ENCODE measurements around the gene USP20. TPM values are rescaled to one million over a fixed set of nuclear protein-coding genes. Genes with fewer than 3 reads are reported as not detected.

USP20 gene
- total RNA-seq, 1 donor from 2014 or later: 39.2 TPM

- Mint-ChIP-seq H3K27ac (no peak overlapping the region), H3K4me3 (no peak overlapping the region), H3K27me3 (no peaks in the 10 kb centered on the region), H3K36me3 (peaks cover 27% of the 10 kb centered on the region), H3K4me1 (ENCODE audit: unreplicated experiment) (peaks cover 21% of the 10 kb centered on the region), H3K9me3 (no peaks in the 10 kb centered on the region)
- TF ChIP-seq CTCF (conservative IDR thresholded peaks at IDR 0.05): no peak
- no peak for DNase-seq (ENCODE audit: extremely low spot score, unreplicated experiment)
Measured at GRCh38 chr9:129854588-129855110, 19.4 kb downstream of the USP20 start.

GRCh38 chr9:129857207-129857606 is 21.9 kb downstream of the USP20 start:
- no peak overlapping the region for H3K4me3 Mint-ChIP-seq
- peaks cover 22% of the 10 kb centered on the region for H3K36me3 Mint-ChIP-seq
- no peak overlapping the region for H3K27ac Mint-ChIP-seq
- H3K4me1 Mint-ChIP-seq (ENCODE audit: unreplicated experiment): peaks cover 11% of the 10 kb centered on the region
- no peaks in the 10 kb centered on the region for H3K27me3 Mint-ChIP-seq
- DNase-seq (ENCODE audit: extremely low spot score, unreplicated experiment): no peak
- no peaks in the 10 kb centered on the region for H3K9me3 Mint-ChIP-seq
- no peak for TF ChIP-seq CTCF (conservative IDR thresholded peaks at IDR 0.05)

- TF ChIP-seq CTCF (conservative IDR thresholded peaks at IDR 0.05): no peak
- H3K36me3 Mint-ChIP-seq: peaks cover 17% of the 10 kb centered on the region
- H3K27me3 Mint-ChIP-seq: no peaks in the 10 kb centered on the region
- DNase-seq (ENCODE audit: extremely low spot score, unreplicated experiment): no peak
- no peak overlapping the region for H3K27ac Mint-ChIP-seq
- H3K4me1 Mint-ChIP-seq (ENCODE audit: unreplicated experiment): no peaks in the 10 kb centered on the region
- no peaks in the 10 kb centered on the region for H3K9me3 Mint-ChIP-seq
- no peak overlapping the region for H3K4me3 Mint-ChIP-seq
Measured at GRCh38 chr9:129858167-129858962, 23.1 kb downstream of the USP20 start.

- H3K27me3 Mint-ChIP-seq: no peaks in the 10 kb centered on the region
- peaks cover 15% of the 10 kb centered on the region for H3K36me3 Mint-ChIP-seq
- H3K27ac Mint-ChIP-seq: no peak overlapping the region
- no peak overlapping the region for H3K4me3 Mint-ChIP-seq
- H3K9me3 Mint-ChIP-seq: no peaks in the 10 kb centered on the region
- no peaks in the 10 kb centered on the region for H3K4me1 Mint-ChIP-seq (ENCODE audit: unreplicated experiment)
- TF ChIP-seq CTCF (conservative IDR thresholded peaks at IDR 0.05): no peak
- no peak for DNase-seq (ENCODE audit: extremely low spot score, unreplicated experiment)
Measured at GRCh38 chr9:129860653-129861446, 25.6 kb downstream of the USP20 start.

GRCh38 chr9:129861447-129861827 is 26.2 kb downstream of the USP20 start:
- DNase-seq (ENCODE audit: extremely low spot score, unreplicated experiment): no peak
- Mint-ChIP-seq H3K27me3 (no peaks in the 10 kb centered on the region), H3K9me3 (no peaks in the 10 kb centered on the region), H3K4me1 (ENCODE audit: unreplicated experiment) (no peaks in the 10 kb centered on the region), H3K27ac (no peak overlapping the region), H3K36me3 (peaks cover 15% of the 10 kb centered on the region), H3K4me3 (no peak overlapping the region)
- TF ChIP-seq CTCF (conservative IDR thresholded peaks at IDR 0.05): no peak
